GM23338 (cell line): ENCODE data around the gene GNAZ. TPM values are rescaled to one million over a fixed set of nuclear protein-coding genes. Genes with fewer than 3 reads are reported as not detected.

ENCODE experiments used
- ATAC-seq: fragments of 200-7000 bp; cut with Tn5 transposase; 3 replicates; pipeline ENCODE4 v1.9.1; 2020
- DNase-seq: peaks from one replicate; pipeline ENCODE4 v3.0.0-alpha.2; 2015; ENCODE audit warnings: low spot score
- H2AFZ ChIP-seq: fragments of 200-600 bp; sonication (generic); 2 replicates; pipeline ENCODE4 v1.8.0; 2016; ENCODE audit warnings: antibody characterized with exemption, mild to moderate bottlenecking, moderate library complexity
- H3F3A ChIP-seq: fragments of 200-600 bp; sonication (generic); replicated peaks from 2 replicates; pipeline ENCODE4 v1.8.0; 2017; ENCODE audit warnings: antibody characterized with exemption, mixed run types, low read depth
- H3K27ac ChIP-seq: fragments of 200-600 bp; sonication (generic); 2 replicates; pipeline ENCODE4 v1.6.1; 2016; ENCODE audit warnings: low read depth
- H3K27me3 ChIP-seq: fragments of 200-600 bp; sonication (generic); 2 replicates; pipeline ENCODE4 v1.8.0; 2016; ENCODE audit warnings: mild to moderate bottlenecking, mixed run types, moderate library complexity; ENCODE audit not compliant: insufficient read depth
- H3K36me3 ChIP-seq: fragments of 200-600 bp; sonication (generic); 2 replicates; pipeline ENCODE4 v1.8.0; 2016; ENCODE audit warnings: mild to moderate bottlenecking; ENCODE audit not compliant: insufficient read depth
- H3K4me1 ChIP-seq: fragments of 200-600 bp; sonication (generic); 2 replicates; pipeline ENCODE4 v1.8.0; 2016; ENCODE audit warnings: mild to moderate bottlenecking, moderate library complexity; ENCODE audit not compliant: insufficient read depth
- H3K4me2 ChIP-seq: fragments of 200-600 bp; sonication (generic); 2 replicates; pipeline ENCODE4 v1.7.1; 2017; ENCODE audit warnings: mixed run types
- H3K4me3 ChIP-seq: fragments of 200-600 bp; sonication (generic); 2 replicates; pipeline ENCODE4 v1.6.1; 2016; ENCODE audit warnings: mixed run types
- H3K79me2 ChIP-seq: fragments of 200-600 bp; sonication (generic); replicated peaks from 2 replicates; pipeline ENCODE4 v1.8.0; 2017; ENCODE audit warnings: mild to moderate bottlenecking; ENCODE audit not compliant: insufficient read depth
- H3K9me2 ChIP-seq: fragments of 200-600 bp; sonication (generic); 2 replicates; pipeline ENCODE4 v1.8.0; 2017; ENCODE audit not compliant: insufficient read depth
- H4K20me1 ChIP-seq: fragments of 200-600 bp; sonication (generic); replicated peaks from 2 replicates; pipeline ENCODE4 v1.8.0; 2017; ENCODE audit warnings: mild to moderate bottlenecking; ENCODE audit not compliant: insufficient read depth
- H3K27ac Mint-ChIP-seq: 2 replicates; pipeline ENCODE4 v1.8.0; 2020; ENCODE audit warnings: inconsistent platforms, mild to moderate bottlenecking, moderate library complexity, mixed read lengths
- H3K27me3 Mint-ChIP-seq: 3 replicates; pipeline ENCODE4 v1.8.0; 2022; ENCODE audit warnings: low read depth, mild to moderate bottlenecking, moderate library complexity, mixed read lengths, inconsistent platforms; ENCODE audit not compliant: insufficient read depth, poor library complexity
- H3K36me3 Mint-ChIP-seq: 3 replicates; pipeline ENCODE4 v1.8.0; 2021; ENCODE audit warnings: low read depth, mild to moderate bottlenecking, inconsistent platforms, moderate library complexity, mixed read lengths
- H3K4me1 Mint-ChIP-seq: 3 replicates; pipeline ENCODE4 v1.8.0; 2020; ENCODE audit warnings: mild to moderate bottlenecking, inconsistent platforms, mixed read lengths
- H3K4me3 Mint-ChIP-seq: 3 replicates; pipeline ENCODE4 v1.8.0; 2021; ENCODE audit warnings: moderate library complexity, mild to moderate bottlenecking, inconsistent platforms, mixed read lengths
- H3K9me3 Mint-ChIP-seq: 3 replicates; pipeline ENCODE4 v1.8.0; 2020; ENCODE audit warnings: moderate library complexity, mild to moderate bottlenecking, inconsistent platforms, mixed read lengths
- CREB1 ChIP-seq: fragments of 250-450 bp; sonication (Bioruptor Pico); IDR thresholded peaks from 2 replicates; pipeline ENCODE4 v1.5.0; 2020; ENCODE audit warnings: low read depth, mild to moderate bottlenecking, moderate library complexity
- ETS1 ChIP-seq: IDR thresholded peaks from 2 replicates; pipeline ENCODE4 v1.6.1; 2016; ENCODE audit warnings: antibody characterized with exemption
- EZH2phosphoT487 ChIP-seq: fragments of 200-600 bp; sonication (generic); IDR thresholded peaks from one replicate; pipeline ENCODE4 v1.8.1; 2018; ENCODE audit warnings: antibody characterized with exemption; ENCODE audit not compliant: unreplicated experiment
- NANOG ChIP-seq: IDR thresholded peaks from 2 replicates; pipeline ENCODE4 v1.6.1; 2016; ENCODE audit warnings: antibody characterized with exemption, borderline replicate concordance
- STAT1 ChIP-seq: IDR thresholded peaks from one replicate; pipeline ENCODE4 v1.6.1; 2016; ENCODE audit warnings: antibody characterized with exemption; ENCODE audit not compliant: unreplicated experiment
- ZNF114 ChIP-seq: fragments of 250-450 bp; sonication (Bioruptor Pico); IDR thresholded peaks from 2 replicates; pipeline ENCODE4 v1.5.0; 2020; ENCODE audit warnings: mild to moderate bottlenecking, moderate library complexity
- polyA plus RNA-seq: library from polyadenylated mRNA; unstranded; fragments of >200 nt; fragmentation: Nextera tagmentation; extraction: Ambion mirVana; gene quantifications from 2 replicates; pipeline ENCODE4 v1.2.1, GENCODE V29; 2016
- total RNA-seq: library from RNA; depleted of rRNA; stranded (reverse); fragments of >200 nt; shearing (Covaris generic); gene quantifications from 2 replicates; pipeline ENCODE4 v1.2.3, GENCODE V29; 2014
- TF ChIP-seq, protein P1 (sequence below): fragments of 250-450 bp; sonication (Bioruptor Pico); IDR thresholded peaks from 2 replicates; pipeline ENCODE4 v1.5.0; 2020; ENCODE audit warnings: mild to moderate bottlenecking, moderate library complexity
- TF ChIP-seq, protein P2 (sequence below), 2 experiments: fragments of 200-600 bp in 1 of 2; sonication (generic) in 1 of 2; conservative IDR thresholded peaks; 2 replicates each; pipeline versions ENCODE4 v1.5.1 to v1.6.1; 2016 to 2017; ENCODE audit warnings: antibody characterized with exemption in 2 of 2, low read depth in 2 of 2, mild to moderate bottlenecking in 2 of 2, moderate library complexity in 1 of 2

Gene GNAZ
- total and polyA plus RNA-seq, 2 experiments from 2014 or later: 2.9 to 11.1 TPM

GRCh38 chr22:23146478-23147205 lies 76.3 kb downstream of the GNAZ start (continued):
- TF ChIP-seq, protein P1, sequence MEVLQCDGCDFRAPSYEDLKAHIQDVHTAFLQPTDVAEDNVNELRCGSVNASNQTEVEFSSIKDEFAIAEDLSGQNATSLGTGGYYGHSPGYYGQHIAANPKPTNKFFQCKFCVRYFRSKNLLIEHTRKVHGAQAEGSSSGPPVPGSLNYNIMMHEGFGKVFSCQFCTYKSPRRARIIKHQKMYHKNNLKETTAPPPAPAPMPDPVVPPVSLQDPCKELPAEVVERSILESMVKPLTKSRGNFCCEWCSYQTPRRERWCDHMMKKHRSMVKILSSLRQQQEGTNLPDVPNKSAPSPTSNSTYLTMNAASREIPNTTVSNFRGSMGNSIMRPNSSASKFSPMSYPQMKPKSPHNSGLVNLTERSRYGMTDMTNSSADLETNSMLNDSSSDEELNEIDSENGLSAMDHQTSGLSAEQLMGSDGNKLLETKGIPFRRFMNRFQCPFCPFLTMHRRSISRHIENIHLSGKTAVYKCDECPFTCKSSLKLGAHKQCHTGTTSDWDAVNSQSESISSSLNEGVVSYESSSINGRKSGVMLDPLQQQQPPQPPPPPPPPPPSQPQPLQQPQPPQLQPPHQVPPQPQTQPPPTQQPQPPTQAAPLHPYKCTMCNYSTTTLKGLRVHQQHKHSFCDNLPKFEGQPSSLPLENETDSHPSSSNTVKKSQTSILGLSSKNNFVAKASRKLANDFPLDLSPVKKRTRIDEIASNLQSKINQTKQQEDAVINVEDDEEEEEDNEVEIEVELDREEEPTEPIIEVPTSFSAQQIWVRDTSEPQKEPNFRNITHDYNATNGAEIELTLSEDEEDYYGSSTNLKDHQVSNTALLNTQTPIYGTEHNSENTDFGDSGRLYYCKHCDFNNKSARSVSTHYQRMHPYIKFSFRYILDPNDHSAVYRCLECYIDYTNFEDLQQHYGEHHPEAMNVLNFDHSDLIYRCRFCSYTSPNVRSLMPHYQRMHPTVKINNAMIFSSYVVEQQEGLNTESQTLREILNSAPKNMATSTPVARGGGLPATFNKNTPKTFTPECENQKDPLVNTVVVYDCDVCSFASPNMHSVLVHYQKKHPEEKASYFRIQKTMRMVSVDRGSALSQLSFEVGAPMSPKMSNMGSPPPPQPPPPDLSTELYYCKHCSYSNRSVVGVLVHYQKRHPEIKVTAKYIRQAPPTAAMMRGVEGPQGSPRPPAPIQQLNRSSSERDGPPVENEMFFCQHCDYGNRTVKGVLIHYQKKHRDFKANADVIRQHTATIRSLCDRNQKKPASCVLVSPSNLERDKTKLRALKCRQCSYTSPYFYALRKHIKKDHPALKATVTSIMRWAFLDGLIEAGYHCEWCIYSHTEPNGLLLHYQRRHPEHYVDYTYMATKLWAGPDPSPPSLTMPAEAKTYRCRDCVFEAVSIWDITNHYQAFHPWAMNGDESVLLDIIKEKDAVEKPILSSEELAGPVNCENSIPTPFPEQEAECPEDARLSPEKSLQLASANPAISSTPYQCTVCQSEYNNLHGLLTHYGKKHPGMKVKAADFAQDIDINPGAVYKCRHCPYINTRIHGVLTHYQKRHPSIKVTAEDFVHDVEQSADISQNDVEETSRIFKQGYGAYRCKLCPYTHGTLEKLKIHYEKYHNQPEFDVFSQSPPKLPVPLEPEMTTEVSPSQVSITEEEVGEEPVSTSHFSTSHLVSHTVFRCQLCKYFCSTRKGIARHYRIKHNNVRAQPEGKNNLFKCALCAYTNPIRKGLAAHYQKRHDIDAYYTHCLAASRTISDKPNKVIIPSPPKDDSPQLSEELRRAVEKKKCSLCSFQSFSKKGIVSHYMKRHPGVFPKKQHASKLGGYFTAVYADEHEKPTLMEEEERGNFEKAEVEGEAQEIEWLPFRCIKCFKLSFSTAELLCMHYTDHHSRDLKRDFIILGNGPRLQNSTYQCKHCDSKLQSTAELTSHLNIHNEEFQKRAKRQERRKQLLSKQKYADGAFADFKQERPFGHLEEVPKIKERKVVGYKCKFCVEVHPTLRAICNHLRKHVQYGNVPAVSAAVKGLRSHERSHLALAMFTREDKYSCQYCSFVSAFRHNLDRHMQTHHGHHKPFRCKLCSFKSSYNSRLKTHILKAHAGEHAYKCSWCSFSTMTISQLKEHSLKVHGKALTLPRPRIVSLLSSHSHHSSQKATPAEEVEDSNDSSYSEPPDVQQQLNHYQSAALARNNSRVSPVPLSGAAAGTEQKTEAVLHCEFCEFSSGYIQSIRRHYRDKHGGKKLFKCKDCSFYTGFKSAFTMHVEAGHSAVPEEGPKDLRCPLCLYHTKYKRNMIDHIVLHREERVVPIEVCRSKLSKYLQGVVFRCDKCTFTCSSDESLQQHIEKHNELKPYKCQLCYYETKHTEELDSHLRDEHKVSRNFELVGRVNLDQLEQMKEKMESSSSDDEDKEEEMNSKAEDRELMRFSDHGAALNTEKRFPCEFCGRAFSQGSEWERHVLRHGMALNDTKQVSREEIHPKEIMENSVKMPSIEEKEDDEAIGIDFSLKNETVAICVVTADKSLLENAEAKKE (CRISPR knock-in tag): no peak
- TF ChIP-seq, protein P2, sequence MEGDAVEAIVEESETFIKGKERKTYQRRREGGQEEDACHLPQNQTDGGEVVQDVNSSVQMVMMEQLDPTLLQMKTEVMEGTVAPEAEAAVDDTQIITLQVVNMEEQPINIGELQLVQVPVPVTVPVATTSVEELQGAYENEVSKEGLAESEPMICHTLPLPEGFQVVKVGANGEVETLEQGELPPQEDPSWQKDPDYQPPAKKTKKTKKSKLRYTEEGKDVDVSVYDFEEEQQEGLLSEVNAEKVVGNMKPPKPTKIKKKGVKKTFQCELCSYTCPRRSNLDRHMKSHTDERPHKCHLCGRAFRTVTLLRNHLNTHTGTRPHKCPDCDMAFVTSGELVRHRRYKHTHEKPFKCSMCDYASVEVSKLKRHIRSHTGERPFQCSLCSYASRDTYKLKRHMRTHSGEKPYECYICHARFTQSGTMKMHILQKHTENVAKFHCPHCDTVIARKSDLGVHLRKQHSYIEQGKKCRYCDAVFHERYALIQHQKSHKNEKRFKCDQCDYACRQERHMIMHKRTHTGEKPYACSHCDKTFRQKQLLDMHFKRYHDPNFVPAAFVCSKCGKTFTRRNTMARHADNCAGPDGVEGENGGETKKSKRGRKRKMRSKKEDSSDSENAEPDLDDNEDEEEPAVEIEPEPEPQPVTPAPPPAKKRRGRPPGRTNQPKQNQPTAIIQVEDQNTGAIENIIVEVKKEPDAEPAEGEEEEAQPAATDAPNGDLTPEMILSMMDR (conservative IDR thresholded peaks at IDR 0.05; ENCODE audit: low read depth in 2 of 2): no peak
- TF ChIP-seq STAT1: no peak
- no peak for TF ChIP-seq NANOG

- DNase-seq: no peak
- no peaks in the 10 kb centered on the region for H3K79me2 ChIP-seq
- no peak for ATAC-seq
- Mint-ChIP-seq H3K36me3 (no peaks in the 10 kb centered on the region), H3K27me3 (peaks cover 26% of the 10 kb centered on the region), H3K27ac (no peak overlapping the region), H3K4me3 (no peak overlapping the region), H3K9me3 (peaks cover 1% of the 10 kb centered on the region; the same call in 1 of the 3 replicates), H3K4me1 (peaks cover 33% of the 10 kb centered on the region)
- H2AFZ ChIP-seq: no peak overlapping the region
- no peaks in the 10 kb centered on the region for H3F3A ChIP-seq
- TF ChIP-seq CREB1 (CRISPR knock-in tag) (no peak), ZNF114 (CRISPR knock-in tag) (no peak), EZH2phosphoT487 (no peak), NANOG (no peak), ETS1 (no peak)
- H3K4me1 ChIP-seq: peaks cover 12% of the 10 kb centered on the region
- no peak overlapping the region for H3K4me2 ChIP-seq
- no peaks in the 10 kb centered on the region for H3K9me2 ChIP-seq
- no peak overlapping the region for H3K4me3 ChIP-seq
- H3K27me3 ChIP-seq: peaks cover 25% of the 10 kb centered on the region; the same call in 1 of the 2 replicates
- no peaks in the 10 kb centered on the region for H4K20me1 ChIP-seq
- H3K27ac ChIP-seq: no peak overlapping the region
- no peaks in the 10 kb centered on the region for H3K36me3 ChIP-seq
Measured at GRCh38 chr22:23147617-23148387, 77.5 kb downstream of the GNAZ start.
